Psoas muscle (tissue), 8 donors: Measurements from ENCODE around the gene PAQR7. TPM values are rescaled to one million over a fixed set of nuclear protein-coding genes. Genes with fewer than 3 reads are reported as not detected.

Experiments
- ATAC-seq, 4 donors: fragments of 200-7000 bp; cut with Tn5 transposase; one replicate each; pipeline ENCODE4 v1.9.1; 2020; ENCODE audit warnings: moderate library complexity in 3 of 4, mild to moderate bottlenecking in 2 of 4
- DNase-seq, 2 donors: peaks; one replicate each; pipeline ENCODE4 v3.0.0-alpha.2; 2020
- H3K27ac ChIP-seq: fragments of 200-600 bp; one replicate; pipeline ENCODE4 v1.8.0; 2022
- H3K27me3 ChIP-seq, 3 donors: fragments of 200-600 bp in 1 of 3; one replicate each; pipeline versions ENCODE4 v1.6.1 to v1.8.0; 2013 to 2022; ENCODE audit warnings: low read length in 2 of 3, mild to moderate bottlenecking in 2 of 3, moderate library complexity in 1 of 3; ENCODE audit not compliant: insufficient read depth in 3 of 3
- H3K36me3 ChIP-seq, 2 donors: fragments of 200-600 bp in 1 of 2; one replicate each; pipeline versions ENCODE4 v1.6.1 to v1.8.0; 2013 to 2022; ENCODE audit warnings: low read depth in 1 of 2, mild to moderate bottlenecking in 1 of 2, moderate library complexity in 1 of 2; ENCODE audit not compliant: insufficient read depth in 1 of 2
- H3K4me1 ChIP-seq: fragments of 200-600 bp; one replicate; pipeline ENCODE4 v1.8.0; 2022
- H3K4me3 ChIP-seq: fragments of 200-600 bp; one replicate; pipeline ENCODE4 v1.8.0; 2022; ENCODE audit warnings: mild to moderate bottlenecking
- H3K9me3 ChIP-seq: fragments of 200-600 bp; one replicate; pipeline ENCODE4 v1.8.0; 2022
- WGBS, 3 donors: extraction: QIAGEN DNeasy Blood & Tissue Kit; methylation state at CpG; one replicate each; pipeline versions ENCODE4 v1.1.6 to v1.1.7; 2013; 5-methylcytosine and 5-hydroxymethylcytosine counted together
- intact Hi-C, 2 donors: fragments of 100-400 bp; cut with DNase I; formaldehyde crosslinking; loops; one replicate each; pipeline versions ENCODE4 v1.11.0 to v1.14.2; 2022
- polyA plus RNA-seq, 3 donors: library from polyadenylated mRNA; stranded (reverse); fragments of 200-250 nt; gene quantifications; one replicate each; pipeline ENCODE4 v1.2.3, GENCODE V29; 2013
- total RNA-seq, 4 donors: library from RNA; stranded (reverse); fragmentation: NEBNext Ultra II Directional in 2 of 4; extraction: Animal tissue kit (Norgen Biotek cat#: 25700) in 2 of 4; gene quantifications; one replicate each; pipeline versions ENCODE4 v1.2.1 to v1.2.4, GENCODE V29; 2021 to 2023
- TF ChIP-seq, protein P1 (sequence below): fragments of 200-600 bp; IDR thresholded peaks from one replicate; pipeline ENCODE4 v1.8.0; 2022; ENCODE audit warnings: antibody characterized with exemption
- donor health status: healthy with polysubstance abuse.
- donor health status: DM: no; HTN: no; CAD: no; lungs with moderate emphysema.
- donor health status: Bipolar disorder and iron deficiency.
- donor health status: healthy.
- donor health status: DM: yes; HTN: yes; CAD: no.
- donor health status: DM: no; HTN: no; CAD: no.
- donor health status: DM: no; HTN: no; CAD: no.
- donor health status: DM: yes; HTN: yes; CAD: no.

Gene PAQR7
- total and polyA plus RNA-seq, 7 donors = 2.1 to 3.7 (median 2.3) TPM

DNA sequence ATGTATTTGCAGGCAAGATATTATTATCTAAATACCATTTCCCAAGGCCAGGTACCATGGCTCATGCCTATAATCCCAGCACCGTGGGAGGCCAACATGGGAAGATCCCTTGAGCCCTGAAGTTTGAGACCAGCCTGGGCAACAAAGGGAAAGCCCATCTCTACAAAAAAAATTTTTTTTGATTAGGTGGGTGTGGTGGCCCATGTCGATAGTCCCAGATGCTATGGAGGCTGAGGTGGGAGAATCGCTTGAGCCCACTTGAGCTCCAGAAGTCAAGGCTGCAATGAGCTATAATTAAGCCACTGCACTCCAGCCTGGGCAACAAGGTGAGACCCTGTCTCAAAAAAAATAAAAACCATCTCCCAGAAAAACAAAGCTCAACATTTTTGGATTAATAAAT, 28.5 kb upstream of the PAQR7 start:
- WGBS, 3 donors = 59 to 66% (median 61%) methylated on average over 3 of the region's 3 CpGs
- TF ChIP-seq, protein P1, sequence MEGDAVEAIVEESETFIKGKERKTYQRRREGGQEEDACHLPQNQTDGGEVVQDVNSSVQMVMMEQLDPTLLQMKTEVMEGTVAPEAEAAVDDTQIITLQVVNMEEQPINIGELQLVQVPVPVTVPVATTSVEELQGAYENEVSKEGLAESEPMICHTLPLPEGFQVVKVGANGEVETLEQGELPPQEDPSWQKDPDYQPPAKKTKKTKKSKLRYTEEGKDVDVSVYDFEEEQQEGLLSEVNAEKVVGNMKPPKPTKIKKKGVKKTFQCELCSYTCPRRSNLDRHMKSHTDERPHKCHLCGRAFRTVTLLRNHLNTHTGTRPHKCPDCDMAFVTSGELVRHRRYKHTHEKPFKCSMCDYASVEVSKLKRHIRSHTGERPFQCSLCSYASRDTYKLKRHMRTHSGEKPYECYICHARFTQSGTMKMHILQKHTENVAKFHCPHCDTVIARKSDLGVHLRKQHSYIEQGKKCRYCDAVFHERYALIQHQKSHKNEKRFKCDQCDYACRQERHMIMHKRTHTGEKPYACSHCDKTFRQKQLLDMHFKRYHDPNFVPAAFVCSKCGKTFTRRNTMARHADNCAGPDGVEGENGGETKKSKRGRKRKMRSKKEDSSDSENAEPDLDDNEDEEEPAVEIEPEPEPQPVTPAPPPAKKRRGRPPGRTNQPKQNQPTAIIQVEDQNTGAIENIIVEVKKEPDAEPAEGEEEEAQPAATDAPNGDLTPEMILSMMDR = no peak
- Histone ChIP-seq H3K27ac (no peak overlapping the region), H3K4me3 (no peak overlapping the region), H3K4me1 (peaks cover 15% of the 10 kb centered on the region), H3K36me3 (peaks cover 0 to 32% of the 10 kb centered on the region in 2 donors), H3K9me3 (no peaks in the 10 kb centered on the region), H3K27me3 (peaks cover 0 to 2% (median 0%) of the 10 kb centered on the region in 3 donors)
- no peak for ATAC-seq
- no peak for DNase-seq
- intact Hi-C loops = no loop called here

DNA sequence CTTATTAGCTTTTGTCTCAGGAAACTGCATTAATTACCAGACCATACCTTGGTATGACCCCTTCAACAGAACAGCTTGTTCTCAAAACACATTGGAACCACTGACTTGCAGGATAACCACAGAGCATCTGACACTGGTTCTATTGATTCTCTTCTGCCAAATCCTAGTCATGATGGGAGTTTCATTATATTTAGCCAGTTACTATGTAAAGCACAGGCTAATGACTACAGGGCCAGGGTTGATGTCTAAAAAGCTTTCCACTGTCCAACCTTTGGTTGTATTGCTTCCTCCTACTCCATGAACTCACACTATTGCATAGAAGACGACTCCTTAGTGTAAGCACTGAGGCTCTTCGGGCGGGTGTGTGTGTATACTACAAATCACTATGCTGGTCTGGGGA, 27.0 kb upstream of the PAQR7 start:
- Histone ChIP-seq H3K27me3 (peaks cover 0 to 2% (median 0%) of the 10 kb centered on the region in 3 donors), H3K4me3 (no peak overlapping the region), H3K9me3 (no peaks in the 10 kb centered on the region), H3K27ac (no peak overlapping the region), H3K4me1 (peaks cover 15% of the 10 kb centered on the region), H3K36me3 (peaks cover 0 to 32% of the 10 kb centered on the region in 2 donors)
- no peak for ATAC-seq
- DNase-seq = no peak
- intact Hi-C loops = no loop called here
- WGBS, 3 donors = 89 to 96% (median 91%) methylated on average over 3 of the region's 3 CpGs
- TF ChIP-seq, protein P1 = no peak

DNA sequence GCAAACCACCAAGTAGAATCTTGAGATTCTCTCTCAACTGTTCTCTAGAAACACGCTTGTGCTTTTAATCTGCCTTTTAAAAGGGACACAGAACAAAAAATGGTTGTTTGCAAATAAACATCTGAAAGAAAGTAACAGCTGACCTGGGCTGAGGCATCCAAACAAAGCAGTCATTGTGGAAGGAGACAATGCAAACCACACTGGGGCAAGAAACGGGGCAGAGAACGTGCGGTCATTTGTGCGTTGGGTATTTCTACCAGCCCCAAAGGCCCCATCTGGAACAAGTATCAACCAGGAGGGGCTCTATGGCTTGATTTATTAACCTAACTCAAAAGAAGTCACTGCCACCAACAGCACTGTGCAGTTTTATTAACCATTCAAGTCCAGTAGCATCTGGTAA, 24.7 kb upstream of the PAQR7 start:
- TF ChIP-seq, protein P1 = no peak
- Histone ChIP-seq H3K36me3 (peaks cover 0 to 32% of the 10 kb centered on the region in 2 donors), H3K9me3 (no peaks in the 10 kb centered on the region), H3K4me3 (no peak overlapping the region), H3K27ac (no peak overlapping the region), H3K4me1 (peaks cover 23% of the 10 kb centered on the region), H3K27me3 (peaks cover 0 to 2% (median 0%) of the 10 kb centered on the region in 3 donors)
- ATAC-seq = no peak
- intact Hi-C loops = no loop called here
- WGBS, 3 donors = 55 to 66% (median 61%) methylated on average over 5 of the region's 5 CpGs
- no peak for DNase-seq

DNA sequence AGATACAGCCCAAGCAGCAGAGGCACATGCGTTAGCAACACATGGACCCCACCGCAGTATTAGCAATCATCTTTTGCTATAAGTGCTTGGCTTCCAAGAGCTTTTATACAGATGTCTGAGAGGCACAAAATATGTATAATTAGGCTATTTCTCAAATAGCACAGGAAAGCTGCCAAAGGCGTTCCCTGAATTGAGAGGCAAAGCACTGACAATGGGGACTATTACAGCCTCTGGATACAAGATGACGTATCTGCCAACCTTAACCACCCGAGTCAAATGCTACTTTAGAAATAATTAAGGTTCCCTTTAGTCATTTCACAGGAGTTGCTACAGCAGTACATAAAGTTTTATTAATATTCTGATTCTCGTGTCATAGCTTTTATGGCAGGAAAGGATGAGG, 24.3 kb upstream of the PAQR7 start:
- Histone ChIP-seq H3K4me3 (no peak overlapping the region), H3K36me3 (peaks cover 0 to 32% of the 10 kb centered on the region in 2 donors), H3K27me3 (peaks cover 0 to 2% (median 0%) of the 10 kb centered on the region in 3 donors), H3K4me1 (peaks cover 23% of the 10 kb centered on the region), H3K27ac (no peak overlapping the region), H3K9me3 (no peaks in the 10 kb centered on the region)
- intact Hi-C loops = loop anchor here (5.0 to 10.0 kb wide), 2 partner anchors 98 to 265 kb away; partner anchors contain the start of genes C1orf232 (in 1 of the 2), PAFAH2 (in 1 of the 2) and ZNF593 (in 1 of the 2)
- WGBS, 3 donors = 77 to 83% (median 82%) methylated on average over 6 of the region's 6 CpGs
- ATAC-seq (no peak), DNase-seq (no peak)
- TF ChIP-seq, protein P1 = no peak
